ENCODE measurements around the gene TM4SF4. TPM values are rescaled to one million over a fixed set of nuclear protein-coding genes. Genes with fewer than 3 reads are reported as not detected.

TM4SF4 gene
- total RNA-seq, 2 donors from 2014 or later, result 1.1 to 4.5 TPM

GRCh38 chr3:149514471-149514870, 40.0 kb downstream of the TM4SF4 start:
- no peaks in the 10 kb centered on the region for H3K9me3 ChIP-seq
- H3K27ac ChIP-seq, result no peak overlapping the region
- no peak overlapping the region for H3K4me3 ChIP-seq
- no peak for DNase-seq
- no peaks in the 10 kb centered on the region for H3K4me1 ChIP-seq
- H3K9ac ChIP-seq (ENCODE audit: low read depth in 2 of 2, low read length in 2 of 2), result no peak overlapping the region
- no peak for TF ChIP-seq CTCF (IDR thresholded peaks at IDR 0.05)
- H3K36me3 ChIP-seq, result no peaks in the 10 kb centered on the region
- intact Hi-C loops (cut with DNase I), result loop anchor here (5.0 kb wide), 1 partner anchor 258 kb away; no protein-coding TSS in a partner anchor
- no peaks in the 10 kb centered on the region for H3K27me3 ChIP-seq

- TF ChIP-seq CTCF (IDR thresholded peaks at IDR 0.05), result no peak
- intact Hi-C loops (cut with DNase I), result no loop called here
- Histone ChIP-seq H3K4me3 (no peak overlapping the region), H3K9ac (ENCODE audit: low read depth in 2 of 2, low read length in 2 of 2) (no peak overlapping the region), H3K27ac (no peak overlapping the region), H3K27me3 (no peaks in the 10 kb centered on the region), H3K9me3 (no peaks in the 10 kb centered on the region), H3K4me1 (no peaks in the 10 kb centered on the region), H3K36me3 (no peaks in the 10 kb centered on the region)
- DNase-seq, result no peak
Observed at GRCh38 chr3:149515249-149515648, 40.8 kb downstream of the TM4SF4 start.

GRCh38 chr3:149516920-149517319, 42.4 kb downstream of the TM4SF4 start:
- no peak overlapping the region for H3K4me3 ChIP-seq
- H3K27ac ChIP-seq, result no peak overlapping the region
- H3K9me3 ChIP-seq, result no peaks in the 10 kb centered on the region
- no peak for DNase-seq
- H3K36me3 ChIP-seq, result no peaks in the 10 kb centered on the region
- no peak overlapping the region for H3K9ac ChIP-seq (ENCODE audit: low read depth in 2 of 2, low read length in 2 of 2)
- no peaks in the 10 kb centered on the region for H3K4me1 ChIP-seq
- H3K27me3 ChIP-seq, result no peaks in the 10 kb centered on the region
- no peak for TF ChIP-seq CTCF (IDR thresholded peaks at IDR 0.05)
- intact Hi-C loops (cut with DNase I), result no loop called here

- no peaks in the 10 kb centered on the region for H3K9me3 ChIP-seq
- no peaks in the 10 kb centered on the region for H3K4me1 ChIP-seq
- H3K36me3 ChIP-seq, result no peaks in the 10 kb centered on the region
- no peak overlapping the region for H3K4me3 ChIP-seq
- no peak overlapping the region for H3K9ac ChIP-seq (ENCODE audit: low read depth in 2 of 2, low read length in 2 of 2)
- no peak overlapping the region for H3K27ac ChIP-seq
- H3K27me3 ChIP-seq, result no peaks in the 10 kb centered on the region
- intact Hi-C loops (cut with DNase I), result no loop called here
- TF ChIP-seq CTCF (IDR thresholded peaks at IDR 0.05), result no peak
- no peak for DNase-seq
Observed at GRCh38 chr3:149519912-149520311, 45.4 kb downstream of the TM4SF4 start.

- intact Hi-C loops (cut with DNase I), result no loop called here
- TF ChIP-seq CTCF (IDR thresholded peaks at IDR 0.05), result no peak
- no peak for DNase-seq
Observed at GRCh38 chr3:149523512-149524299, 49.2 kb downstream of the TM4SF4 start.

More at GRCh38 chr3:149523512-149524299, 49.2 kb downstream of the TM4SF4 start:
- H3K4me1 ChIP-seq, result no peaks in the 10 kb centered on the region
- no peak overlapping the region for H3K4me3 ChIP-seq
- no peaks in the 10 kb centered on the region for H3K27me3 ChIP-seq
- no peak overlapping the region for H3K9ac ChIP-seq (ENCODE audit: low read depth in 2 of 2, low read length in 2 of 2)
- no peaks in the 10 kb centered on the region for H3K9me3 ChIP-seq
- H3K36me3 ChIP-seq, result no peaks in the 10 kb centered on the region
- H3K27ac ChIP-seq, result no peak overlapping the region
